ACC112 (cell line): ENCODE measurements around the gene CD28.
A peak's percentile ranks its signal among the peaks of the same experiment; 100 is the strongest.

ENCODE experiments used
- H2AFZ ChIP-seq: fragments of 200-600 bp; sonication (generic); one replicate; pipeline ENCODE4 v1.6.0; 2017; ENCODE audit warnings: antibody characterized with exemption, low read length; ENCODE audit not compliant: unreplicated experiment
- H3K27ac ChIP-seq: fragments of 200-600 bp; sonication (generic); 2 replicates; pipeline ENCODE4 v1.5.1; 2014; ENCODE audit warnings: low read depth, mild to moderate bottlenecking, antibody characterized with exemption, low read length, moderate library complexity
- H3K27me3 ChIP-seq: fragments of 200-600 bp; sonication (generic); 2 replicates; pipeline ENCODE4 v1.6.1; 2014; ENCODE audit warnings: mild to moderate bottlenecking, antibody characterized with exemption, low read length, moderate library complexity, mixed read lengths; ENCODE audit not compliant: insufficient read depth
- H3K36me3 ChIP-seq: fragments of 200-600 bp; sonication (generic); 2 replicates; pipeline ENCODE4 v1.6.1; 2016; ENCODE audit warnings: mild to moderate bottlenecking, antibody characterized with exemption, low read length, moderate library complexity, mixed read lengths; ENCODE audit not compliant: insufficient read depth
- H3K4me1 ChIP-seq: fragments of 200-600 bp; sonication (generic); one replicate; pipeline ENCODE4 v1.6.1; 2016; ENCODE audit warnings: low read length, mixed read lengths; ENCODE audit not compliant: insufficient read depth, unreplicated experiment, control insufficient read depth
- H3K4me3 ChIP-seq: fragments of 200-600 bp; sonication (generic); 2 replicates; pipeline ENCODE4 v1.5.1; 2014; ENCODE audit warnings: mild to moderate bottlenecking, low read depth, low read length
- H3K79me2 ChIP-seq: fragments of 200-600 bp; sonication (generic); one replicate; pipeline ENCODE4 v1.6.0; 2016; ENCODE audit warnings: low read length; ENCODE audit not compliant: control insufficient read depth, unreplicated experiment, insufficient read depth

The CD28 gene

GRCh38 chr2:203706403-203706802 lies at the start of gene CD28:
Gene CD28 (plus strand): TSS chr2:203706639. CDS start chr2:203706697, 58 bp downstream.
- Histone ChIP-seq H3K4me1 (peaks cover 4% of the 10 kb centered on the region), H2AFZ (no peak within 1 kb of the TSS), H3K4me3 (no peak within 1 kb of the TSS), H3K27ac (no peak within 1 kb of the TSS), H3K27me3 (no peaks in the 10 kb centered on the region), H3K36me3 (no peaks in the 10 kb centered on the region), H3K79me2 (no peaks in the 10 kb centered on the region)

- Histone ChIP-seq H3K27ac (no peak overlapping the region), H3K79me2 (no peaks in the 10 kb centered on the region), H3K4me1 (no peaks in the 10 kb centered on the region), H2AFZ (no peak overlapping the region), H3K27me3 (no peaks in the 10 kb centered on the region), H3K36me3 (no peaks in the 10 kb centered on the region), H3K4me3 (no peak overlapping the region)
Observed at GRCh38 chr2:203659331-203660049, 46.9 kb upstream of the CD28 start.

GRCh38 chr2:203660465-203660864 lies 46.0 kb upstream of the CD28 start:
- no peak overlapping the region for H2AFZ ChIP-seq
- H3K4me3 ChIP-seq: no peak overlapping the region
- no peaks in the 10 kb centered on the region for H3K79me2 ChIP-seq
- H3K27ac ChIP-seq: no peak overlapping the region
- H3K27me3 ChIP-seq: no peaks in the 10 kb centered on the region
- no peaks in the 10 kb centered on the region for H3K36me3 ChIP-seq
- no peaks in the 10 kb centered on the region for H3K4me1 ChIP-seq

GRCh38 chr2:203661279-203661908 lies 45.0 kb upstream of the CD28 start:
- H2AFZ ChIP-seq: no peak overlapping the region

GRCh38 chr2:203662487-203662886 lies 44.0 kb upstream of the CD28 start:
- Histone ChIP-seq H3K27me3 (no peaks in the 10 kb centered on the region), H3K36me3 (no peaks in the 10 kb centered on the region), H2AFZ (peak overlapping the region; percentile 39), H3K4me1 (no peaks in the 10 kb centered on the region), H3K79me2 (no peaks in the 10 kb centered on the region), H3K27ac (no peak overlapping the region), H3K4me3 (no peak overlapping the region)

More at GRCh38 chr2:203661279-203661908, 45.0 kb upstream of the CD28 start:
- Histone ChIP-seq H3K4me1 (no peaks in the 10 kb centered on the region), H3K79me2 (no peaks in the 10 kb centered on the region), H3K4me3 (no peak overlapping the region), H3K27me3 (no peaks in the 10 kb centered on the region), H3K36me3 (no peaks in the 10 kb centered on the region), H3K27ac (no peak overlapping the region)

- H3K79me2 ChIP-seq: no peaks in the 10 kb centered on the region
- no peaks in the 10 kb centered on the region for H3K27me3 ChIP-seq
- H3K27ac ChIP-seq: no peak overlapping the region
- no peaks in the 10 kb centered on the region for H3K4me1 ChIP-seq
- H3K4me3 ChIP-seq: no peak overlapping the region
- H2AFZ ChIP-seq: peak overlapping the region; percentile 39
- no peaks in the 10 kb centered on the region for H3K36me3 ChIP-seq
Observed at GRCh38 chr2:203662951-203663350, 43.5 kb upstream of the CD28 start.

- H2AFZ ChIP-seq: no peak overlapping the region
- H3K27me3 ChIP-seq: no peaks in the 10 kb centered on the region
- H3K4me1 ChIP-seq: no peaks in the 10 kb centered on the region
- H3K79me2 ChIP-seq: no peaks in the 10 kb centered on the region
- no peak overlapping the region for H3K4me3 ChIP-seq
- no peak overlapping the region for H3K27ac ChIP-seq
- H3K36me3 ChIP-seq: no peaks in the 10 kb centered on the region
Observed at GRCh38 chr2:203664029-203664755, 42.2 kb upstream of the CD28 start.

- peaks cover 5% of the 10 kb centered on the region for H3K4me1 ChIP-seq
- H2AFZ ChIP-seq: no peak overlapping the region
- no peaks in the 10 kb centered on the region for H3K79me2 ChIP-seq
- H3K27me3 ChIP-seq: no peaks in the 10 kb centered on the region
- H3K36me3 ChIP-seq: no peaks in the 10 kb centered on the region
- no peak overlapping the region for H3K4me3 ChIP-seq
- no peak overlapping the region for H3K27ac ChIP-seq
Observed at GRCh38 chr2:203667838-203668237, 38.6 kb upstream of the CD28 start.

GRCh38 chr2:203669820-203670219 lies 36.6 kb upstream of the CD28 start:
- no peaks in the 10 kb centered on the region for H3K79me2 ChIP-seq
- H3K36me3 ChIP-seq: no peaks in the 10 kb centered on the region
- H3K4me1 ChIP-seq: peaks cover 12% of the 10 kb centered on the region
- no peak overlapping the region for H3K4me3 ChIP-seq
- 0 out of 2 replicates have a peak overlapping the region, but pooled peaks have one; percentile 9 for H3K27ac ChIP-seq
- no peaks in the 10 kb centered on the region for H3K27me3 ChIP-seq
- no peak overlapping the region for H2AFZ ChIP-seq

GRCh38 chr2:203670939-203671338 lies 35.5 kb upstream of the CD28 start:
- Histone ChIP-seq H3K4me1 (peaks cover 24% of the 10 kb centered on the region), H3K36me3 (no peaks in the 10 kb centered on the region), H3K79me2 (no peaks in the 10 kb centered on the region), H3K27ac (no peak overlapping the region), H3K27me3 (no peaks in the 10 kb centered on the region), H3K4me3 (no peak overlapping the region), H2AFZ (peak overlapping the region; percentile 31)
